GM23338 (cell line): ENCODE measurements around the gene PLCG2. TPM values are rescaled to one million over a fixed set of nuclear protein-coding genes. Genes with fewer than 3 reads are reported as not detected.

Source experiments
- ATAC-seq: fragments of 200-7000 bp; cut with Tn5 transposase; 3 replicates; pipeline ENCODE4 v1.9.1; 2020
- DNase-seq: peaks from one replicate; pipeline ENCODE4 v3.0.0-alpha.2; 2015; ENCODE audit warnings: low spot score
- H2AFZ ChIP-seq: fragments of 200-600 bp; sonication (generic); 2 replicates; pipeline ENCODE4 v1.8.0; 2016; ENCODE audit warnings: antibody characterized with exemption, mild to moderate bottlenecking, moderate library complexity
- H3F3A ChIP-seq: fragments of 200-600 bp; sonication (generic); replicated peaks from 2 replicates; pipeline ENCODE4 v1.8.0; 2017; ENCODE audit warnings: antibody characterized with exemption, mixed run types, low read depth
- H3K27ac ChIP-seq: fragments of 200-600 bp; sonication (generic); 2 replicates; pipeline ENCODE4 v1.6.1; 2016; ENCODE audit warnings: low read depth
- H3K27me3 ChIP-seq: fragments of 200-600 bp; sonication (generic); 2 replicates; pipeline ENCODE4 v1.8.0; 2016; ENCODE audit warnings: mild to moderate bottlenecking, mixed run types, moderate library complexity; ENCODE audit not compliant: insufficient read depth
- H3K36me3 ChIP-seq: fragments of 200-600 bp; sonication (generic); 2 replicates; pipeline ENCODE4 v1.8.0; 2016; ENCODE audit warnings: mild to moderate bottlenecking; ENCODE audit not compliant: insufficient read depth
- H3K4me1 ChIP-seq: fragments of 200-600 bp; sonication (generic); 2 replicates; pipeline ENCODE4 v1.8.0; 2016; ENCODE audit warnings: mild to moderate bottlenecking, moderate library complexity; ENCODE audit not compliant: insufficient read depth
- H3K4me2 ChIP-seq: fragments of 200-600 bp; sonication (generic); 2 replicates; pipeline ENCODE4 v1.7.1; 2017; ENCODE audit warnings: mixed run types
- H3K4me3 ChIP-seq: fragments of 200-600 bp; sonication (generic); 2 replicates; pipeline ENCODE4 v1.6.1; 2016; ENCODE audit warnings: mixed run types
- H3K79me2 ChIP-seq: fragments of 200-600 bp; sonication (generic); replicated peaks from 2 replicates; pipeline ENCODE4 v1.8.0; 2017; ENCODE audit warnings: mild to moderate bottlenecking; ENCODE audit not compliant: insufficient read depth
- H3K9me2 ChIP-seq: fragments of 200-600 bp; sonication (generic); 2 replicates; pipeline ENCODE4 v1.8.0; 2017; ENCODE audit not compliant: insufficient read depth
- H4K20me1 ChIP-seq: fragments of 200-600 bp; sonication (generic); replicated peaks from 2 replicates; pipeline ENCODE4 v1.8.0; 2017; ENCODE audit warnings: mild to moderate bottlenecking; ENCODE audit not compliant: insufficient read depth
- H3K27ac Mint-ChIP-seq: 2 replicates; pipeline ENCODE4 v1.8.0; 2020; ENCODE audit warnings: inconsistent platforms, mild to moderate bottlenecking, moderate library complexity, mixed read lengths
- H3K27me3 Mint-ChIP-seq: 3 replicates; pipeline ENCODE4 v1.8.0; 2022; ENCODE audit warnings: low read depth, mild to moderate bottlenecking, moderate library complexity, mixed read lengths, inconsistent platforms; ENCODE audit not compliant: insufficient read depth, poor library complexity
- H3K36me3 Mint-ChIP-seq: 3 replicates; pipeline ENCODE4 v1.8.0; 2021; ENCODE audit warnings: low read depth, mild to moderate bottlenecking, inconsistent platforms, moderate library complexity, mixed read lengths
- H3K4me1 Mint-ChIP-seq: 3 replicates; pipeline ENCODE4 v1.8.0; 2020; ENCODE audit warnings: mild to moderate bottlenecking, inconsistent platforms, mixed read lengths
- H3K4me3 Mint-ChIP-seq: 3 replicates; pipeline ENCODE4 v1.8.0; 2021; ENCODE audit warnings: moderate library complexity, mild to moderate bottlenecking, inconsistent platforms, mixed read lengths
- H3K9me3 Mint-ChIP-seq: 3 replicates; pipeline ENCODE4 v1.8.0; 2020; ENCODE audit warnings: moderate library complexity, mild to moderate bottlenecking, inconsistent platforms, mixed read lengths
- CREB1 ChIP-seq: fragments of 250-450 bp; sonication (Bioruptor Pico); IDR thresholded peaks from 2 replicates; pipeline ENCODE4 v1.5.0; 2020; ENCODE audit warnings: low read depth, mild to moderate bottlenecking, moderate library complexity
- EZH2phosphoT487 ChIP-seq: fragments of 200-600 bp; sonication (generic); IDR thresholded peaks from one replicate; pipeline ENCODE4 v1.8.1; 2018; ENCODE audit warnings: antibody characterized with exemption; ENCODE audit not compliant: unreplicated experiment
- NANOG ChIP-seq: IDR thresholded peaks from 2 replicates; pipeline ENCODE4 v1.6.1; 2016; ENCODE audit warnings: antibody characterized with exemption, borderline replicate concordance
- STAT1 ChIP-seq: IDR thresholded peaks from one replicate; pipeline ENCODE4 v1.6.1; 2016; ENCODE audit warnings: antibody characterized with exemption; ENCODE audit not compliant: unreplicated experiment
- ZNF114 ChIP-seq: fragments of 250-450 bp; sonication (Bioruptor Pico); IDR thresholded peaks from 2 replicates; pipeline ENCODE4 v1.5.0; 2020; ENCODE audit warnings: mild to moderate bottlenecking, moderate library complexity
- ZNF331 ChIP-seq: fragments of 250-450 bp; sonication (Bioruptor Pico); IDR thresholded peaks from 2 replicates; pipeline ENCODE4 v1.5.0; 2020; ENCODE audit warnings: low read depth, mild to moderate bottlenecking, moderate library complexity
- polyA plus RNA-seq: library from polyadenylated mRNA; unstranded; fragments of >200 nt; fragmentation: Nextera tagmentation; extraction: Ambion mirVana; gene quantifications from 2 replicates; pipeline ENCODE4 v1.2.1, GENCODE V29; 2016
- total RNA-seq: library from RNA; depleted of rRNA; stranded (reverse); fragments of >200 nt; shearing (Covaris generic); gene quantifications from 2 replicates; pipeline ENCODE4 v1.2.3, GENCODE V29; 2014
- TF ChIP-seq, protein P1 (sequence below): fragments of 250-450 bp; sonication (Bioruptor Pico); IDR thresholded peaks from 2 replicates; pipeline ENCODE4 v1.5.0; 2020; ENCODE audit warnings: mild to moderate bottlenecking, moderate library complexity
- TF ChIP-seq, protein P2 (sequence below), 2 experiments: fragments of 200-600 bp in 1 of 2; sonication (generic) in 1 of 2; conservative IDR thresholded peaks; 2 replicates each; pipeline versions ENCODE4 v1.5.1 to v1.6.1; 2016 to 2017; ENCODE audit warnings: antibody characterized with exemption in 2 of 2, low read depth in 2 of 2, mild to moderate bottlenecking in 2 of 2, moderate library complexity in 1 of 2
- TF ChIP-seq, protein P3 (sequence below): IDR thresholded peaks from 2 replicates; pipeline ENCODE4 v1.6.1; 2016; ENCODE audit warnings: antibody characterized with exemption

PLCG2 gene
- total and polyA plus RNA-seq, 2 experiments from 2014 or later = 2.4 to 5.9 TPM

DNA sequence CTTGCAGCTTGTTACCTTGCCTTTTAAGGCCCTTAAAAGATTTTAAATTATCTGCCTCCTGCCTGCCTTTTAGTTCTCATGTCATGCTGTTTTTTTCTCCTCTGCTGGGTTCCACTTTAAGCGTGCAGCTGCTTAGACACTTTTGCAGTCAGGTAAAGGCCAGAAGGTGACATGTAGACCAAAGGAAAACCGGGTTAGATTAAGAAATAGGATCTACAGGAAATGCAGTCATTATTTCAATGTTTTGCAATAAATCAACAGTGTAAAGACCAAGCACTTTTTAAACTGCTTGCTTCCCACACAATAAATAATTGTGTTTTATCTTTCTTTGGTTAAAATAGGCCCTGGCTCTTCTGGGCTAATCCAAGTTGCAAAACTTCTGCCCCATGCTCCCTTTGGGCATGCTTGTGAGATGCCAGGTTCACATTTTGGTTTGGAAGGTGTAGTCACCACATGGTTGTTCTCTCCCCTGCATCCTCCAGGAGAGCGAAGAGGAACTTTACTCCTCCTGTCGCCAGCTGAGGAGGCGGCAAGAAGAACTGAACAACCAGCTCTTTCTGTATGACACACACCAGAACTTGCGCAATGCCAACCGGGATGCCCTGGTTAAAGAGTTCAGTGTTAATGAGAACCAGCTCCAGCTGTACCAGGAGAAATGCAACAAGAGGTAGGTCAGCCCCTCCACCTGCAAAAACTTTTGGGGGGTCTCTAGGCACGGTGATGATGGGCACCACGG, 177.3 kb downstream of the PLCG2 start (continued):
- TF ChIP-seq, protein P1, sequence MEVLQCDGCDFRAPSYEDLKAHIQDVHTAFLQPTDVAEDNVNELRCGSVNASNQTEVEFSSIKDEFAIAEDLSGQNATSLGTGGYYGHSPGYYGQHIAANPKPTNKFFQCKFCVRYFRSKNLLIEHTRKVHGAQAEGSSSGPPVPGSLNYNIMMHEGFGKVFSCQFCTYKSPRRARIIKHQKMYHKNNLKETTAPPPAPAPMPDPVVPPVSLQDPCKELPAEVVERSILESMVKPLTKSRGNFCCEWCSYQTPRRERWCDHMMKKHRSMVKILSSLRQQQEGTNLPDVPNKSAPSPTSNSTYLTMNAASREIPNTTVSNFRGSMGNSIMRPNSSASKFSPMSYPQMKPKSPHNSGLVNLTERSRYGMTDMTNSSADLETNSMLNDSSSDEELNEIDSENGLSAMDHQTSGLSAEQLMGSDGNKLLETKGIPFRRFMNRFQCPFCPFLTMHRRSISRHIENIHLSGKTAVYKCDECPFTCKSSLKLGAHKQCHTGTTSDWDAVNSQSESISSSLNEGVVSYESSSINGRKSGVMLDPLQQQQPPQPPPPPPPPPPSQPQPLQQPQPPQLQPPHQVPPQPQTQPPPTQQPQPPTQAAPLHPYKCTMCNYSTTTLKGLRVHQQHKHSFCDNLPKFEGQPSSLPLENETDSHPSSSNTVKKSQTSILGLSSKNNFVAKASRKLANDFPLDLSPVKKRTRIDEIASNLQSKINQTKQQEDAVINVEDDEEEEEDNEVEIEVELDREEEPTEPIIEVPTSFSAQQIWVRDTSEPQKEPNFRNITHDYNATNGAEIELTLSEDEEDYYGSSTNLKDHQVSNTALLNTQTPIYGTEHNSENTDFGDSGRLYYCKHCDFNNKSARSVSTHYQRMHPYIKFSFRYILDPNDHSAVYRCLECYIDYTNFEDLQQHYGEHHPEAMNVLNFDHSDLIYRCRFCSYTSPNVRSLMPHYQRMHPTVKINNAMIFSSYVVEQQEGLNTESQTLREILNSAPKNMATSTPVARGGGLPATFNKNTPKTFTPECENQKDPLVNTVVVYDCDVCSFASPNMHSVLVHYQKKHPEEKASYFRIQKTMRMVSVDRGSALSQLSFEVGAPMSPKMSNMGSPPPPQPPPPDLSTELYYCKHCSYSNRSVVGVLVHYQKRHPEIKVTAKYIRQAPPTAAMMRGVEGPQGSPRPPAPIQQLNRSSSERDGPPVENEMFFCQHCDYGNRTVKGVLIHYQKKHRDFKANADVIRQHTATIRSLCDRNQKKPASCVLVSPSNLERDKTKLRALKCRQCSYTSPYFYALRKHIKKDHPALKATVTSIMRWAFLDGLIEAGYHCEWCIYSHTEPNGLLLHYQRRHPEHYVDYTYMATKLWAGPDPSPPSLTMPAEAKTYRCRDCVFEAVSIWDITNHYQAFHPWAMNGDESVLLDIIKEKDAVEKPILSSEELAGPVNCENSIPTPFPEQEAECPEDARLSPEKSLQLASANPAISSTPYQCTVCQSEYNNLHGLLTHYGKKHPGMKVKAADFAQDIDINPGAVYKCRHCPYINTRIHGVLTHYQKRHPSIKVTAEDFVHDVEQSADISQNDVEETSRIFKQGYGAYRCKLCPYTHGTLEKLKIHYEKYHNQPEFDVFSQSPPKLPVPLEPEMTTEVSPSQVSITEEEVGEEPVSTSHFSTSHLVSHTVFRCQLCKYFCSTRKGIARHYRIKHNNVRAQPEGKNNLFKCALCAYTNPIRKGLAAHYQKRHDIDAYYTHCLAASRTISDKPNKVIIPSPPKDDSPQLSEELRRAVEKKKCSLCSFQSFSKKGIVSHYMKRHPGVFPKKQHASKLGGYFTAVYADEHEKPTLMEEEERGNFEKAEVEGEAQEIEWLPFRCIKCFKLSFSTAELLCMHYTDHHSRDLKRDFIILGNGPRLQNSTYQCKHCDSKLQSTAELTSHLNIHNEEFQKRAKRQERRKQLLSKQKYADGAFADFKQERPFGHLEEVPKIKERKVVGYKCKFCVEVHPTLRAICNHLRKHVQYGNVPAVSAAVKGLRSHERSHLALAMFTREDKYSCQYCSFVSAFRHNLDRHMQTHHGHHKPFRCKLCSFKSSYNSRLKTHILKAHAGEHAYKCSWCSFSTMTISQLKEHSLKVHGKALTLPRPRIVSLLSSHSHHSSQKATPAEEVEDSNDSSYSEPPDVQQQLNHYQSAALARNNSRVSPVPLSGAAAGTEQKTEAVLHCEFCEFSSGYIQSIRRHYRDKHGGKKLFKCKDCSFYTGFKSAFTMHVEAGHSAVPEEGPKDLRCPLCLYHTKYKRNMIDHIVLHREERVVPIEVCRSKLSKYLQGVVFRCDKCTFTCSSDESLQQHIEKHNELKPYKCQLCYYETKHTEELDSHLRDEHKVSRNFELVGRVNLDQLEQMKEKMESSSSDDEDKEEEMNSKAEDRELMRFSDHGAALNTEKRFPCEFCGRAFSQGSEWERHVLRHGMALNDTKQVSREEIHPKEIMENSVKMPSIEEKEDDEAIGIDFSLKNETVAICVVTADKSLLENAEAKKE (CRISPR knock-in tag) = no peak
- TF ChIP-seq ZNF331 (CRISPR knock-in tag) (no peak), ZNF114 (no peak)

DNA sequence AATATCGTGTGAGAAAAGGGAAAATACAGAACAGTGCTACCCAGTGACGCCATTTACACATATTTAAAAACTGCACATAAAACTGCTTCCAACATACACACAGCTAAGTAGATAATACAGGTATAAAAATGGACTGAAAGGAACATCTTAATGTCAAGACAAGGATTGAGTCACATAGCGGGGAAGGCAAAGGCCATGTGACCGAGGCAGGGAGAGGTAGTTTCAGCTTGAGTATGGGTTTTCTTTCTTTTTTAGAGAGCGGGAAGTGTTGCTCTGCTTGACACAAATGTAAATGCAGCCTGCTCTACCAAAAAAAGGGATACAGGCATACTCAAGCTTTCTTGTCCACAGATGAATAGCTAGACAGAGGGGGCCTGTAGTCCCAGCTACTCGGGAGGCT, 185.7 kb downstream of the PLCG2 start:
- H3K4me3 Mint-ChIP-seq = no peak overlapping the region
- H3K79me2 ChIP-seq = no peaks in the 10 kb centered on the region
- H3K27ac ChIP-seq = no peak overlapping the region
- TF ChIP-seq STAT1 (no peak), NANOG (no peak), EZH2phosphoT487 (no peak), CREB1 (CRISPR knock-in tag) (no peak)
- TF ChIP-seq, protein P2, sequence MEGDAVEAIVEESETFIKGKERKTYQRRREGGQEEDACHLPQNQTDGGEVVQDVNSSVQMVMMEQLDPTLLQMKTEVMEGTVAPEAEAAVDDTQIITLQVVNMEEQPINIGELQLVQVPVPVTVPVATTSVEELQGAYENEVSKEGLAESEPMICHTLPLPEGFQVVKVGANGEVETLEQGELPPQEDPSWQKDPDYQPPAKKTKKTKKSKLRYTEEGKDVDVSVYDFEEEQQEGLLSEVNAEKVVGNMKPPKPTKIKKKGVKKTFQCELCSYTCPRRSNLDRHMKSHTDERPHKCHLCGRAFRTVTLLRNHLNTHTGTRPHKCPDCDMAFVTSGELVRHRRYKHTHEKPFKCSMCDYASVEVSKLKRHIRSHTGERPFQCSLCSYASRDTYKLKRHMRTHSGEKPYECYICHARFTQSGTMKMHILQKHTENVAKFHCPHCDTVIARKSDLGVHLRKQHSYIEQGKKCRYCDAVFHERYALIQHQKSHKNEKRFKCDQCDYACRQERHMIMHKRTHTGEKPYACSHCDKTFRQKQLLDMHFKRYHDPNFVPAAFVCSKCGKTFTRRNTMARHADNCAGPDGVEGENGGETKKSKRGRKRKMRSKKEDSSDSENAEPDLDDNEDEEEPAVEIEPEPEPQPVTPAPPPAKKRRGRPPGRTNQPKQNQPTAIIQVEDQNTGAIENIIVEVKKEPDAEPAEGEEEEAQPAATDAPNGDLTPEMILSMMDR (conservative IDR thresholded peaks at IDR 0.05; ENCODE audit: low read depth in 2 of 2) = no peak
- TF ChIP-seq, protein P3, sequence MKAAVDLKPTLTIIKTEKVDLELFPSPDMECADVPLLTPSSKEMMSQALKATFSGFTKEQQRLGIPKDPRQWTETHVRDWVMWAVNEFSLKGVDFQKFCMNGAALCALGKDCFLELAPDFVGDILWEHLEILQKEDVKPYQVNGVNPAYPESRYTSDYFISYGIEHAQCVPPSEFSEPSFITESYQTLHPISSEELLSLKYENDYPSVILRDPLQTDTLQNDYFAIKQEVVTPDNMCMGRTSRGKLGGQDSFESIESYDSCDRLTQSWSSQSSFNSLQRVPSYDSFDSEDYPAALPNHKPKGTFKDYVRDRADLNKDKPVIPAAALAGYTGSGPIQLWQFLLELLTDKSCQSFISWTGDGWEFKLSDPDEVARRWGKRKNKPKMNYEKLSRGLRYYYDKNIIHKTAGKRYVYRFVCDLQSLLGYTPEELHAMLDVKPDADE = no peak
- H3K36me3 ChIP-seq = no peaks in the 10 kb centered on the region
- no peaks in the 10 kb centered on the region for H3K27me3 ChIP-seq
- no peaks in the 10 kb centered on the region; the same call in 2 of the 3 replicates for H3K4me1 Mint-ChIP-seq
- no peaks in the 10 kb centered on the region for H4K20me1 ChIP-seq
- no peak overlapping the region for H3K4me3 ChIP-seq
- H3K9me2 ChIP-seq = no peaks in the 10 kb centered on the region
- no peaks in the 10 kb centered on the region for H3K36me3 Mint-ChIP-seq
- no peaks in the 10 kb centered on the region for H3F3A ChIP-seq
- no peaks in the 10 kb centered on the region for H3K27me3 Mint-ChIP-seq
- no peak overlapping the region for H3K27ac Mint-ChIP-seq
- ATAC-seq (no peak), DNase-seq (no peak)
- peaks cover 10% of the 10 kb centered on the region; the same call in 2 of the 3 replicates for H3K9me3 Mint-ChIP-seq
- no peaks in the 10 kb centered on the region for H3K4me1 ChIP-seq
- no peak overlapping the region for H3K4me2 ChIP-seq
- H2AFZ ChIP-seq = no peak overlapping the region
